Measurements from ENCODE around the gene GOLGA5. TPM values are rescaled to one million over a fixed set of nuclear protein-coding genes. Genes with fewer than 3 reads are reported as not detected.
A peak's percentile ranks its signal among the peaks of the same experiment; 100 is the strongest.

GOLGA5 gene
- total and polyA plus RNA-seq, 2 of the 8 experiments (the other 6 are each of a cell fraction or from before 2014, with no cell fraction given): 13.0 to 25.4 TPM

- Histone ChIP-seq H3K79me2 (ENCODE audit: control insufficient read depth in 1 of 2, insufficient read depth in 2 of 2, low read length in 2 of 2) (no peaks in the 10 kb centered on the region), H3K36me3 (ENCODE audit: control insufficient read depth in 2 of 4, insufficient read depth in 4 of 4, low read length in 3 of 4) (no peaks in the 10 kb centered on the region), H3K14ac (ENCODE audit: insufficient read length) (no peak overlapping the region), H3K9me3 (ENCODE audit: insufficient read depth in 2 of 2, low read depth in 1 of 2, low read length in 1 of 2) (no peaks in the 10 kb centered on the region), H3K56ac (replicated peaks; ENCODE audit: insufficient read length, low read depth, low read length) (no peak overlapping the region), H2AFZ (ENCODE audit: low read length) (no peak overlapping the region), H2BK20ac (ENCODE audit: low read length) (no peak overlapping the region), H2BK120ac (replicated peaks; ENCODE audit: low read depth, low read length) (peak overlapping the region; percentile 21), H4K8ac (ENCODE audit: extremely low read depth, insufficient read depth, low read length) (no peak overlapping the region), H3K27me3 (replicated peaks in 1 of 4; ENCODE audit: control insufficient read depth in 3 of 4, extremely low read depth in 1 of 4, insufficient read depth in 3 of 4, low read length in 3 of 4) (no peaks in the 10 kb centered on the region; a peak in 3 of 7 replicates), H2AK5ac (ENCODE audit: low read depth, low read length) (no peak overlapping the region), H3K4me3 (ENCODE audit: extremely low read depth in 1 of 4, insufficient read depth in 2 of 4, low read depth in 3 of 4, low read length in 4 of 4) (no peak overlapping the region), H3K79me1 (ENCODE audit: low read depth, low read length) (no peaks in the 10 kb centered on the region), H3K4me1 (replicated peaks in 1 of 4; ENCODE audit: control insufficient read depth in 3 of 4, insufficient read depth in 4 of 4, low read length in 3 of 4) (peaks cover 0 to 4% (median 3%) of the 10 kb centered on the region in 4 experiments; a peak in 5 of 7 replicates), H3K23ac (ENCODE audit: insufficient read length) (no peak overlapping the region), H3K23me2 (ENCODE audit: low read depth, low read length) (peaks cover 5% of the 10 kb centered on the region; the same call in 1 of the 2 replicates), H3K4me2 (ENCODE audit: insufficient read depth in 1 of 2, low read depth in 2 of 2, low read length in 2 of 2) (no peak overlapping the region), H4K91ac (replicated peaks; ENCODE audit: insufficient read length, low read length) (no peak overlapping the region), H3K18ac (ENCODE audit: extremely low read depth, low read length) (no peak overlapping the region), H2BK5ac (ENCODE audit: low read depth, low read length) (no peak overlapping the region), H3K9ac (replicated peaks in 1 of 4; ENCODE audit: extremely low read depth in 1 of 4, low read depth in 3 of 4, low read length in 3 of 4) (no peak overlapping the region), H4K5ac (ENCODE audit: insufficient read length, low read depth, low read length) (no peak overlapping the region), H4K20me1 (replicated peaks in 1 of 2; ENCODE audit: control insufficient read depth in 1 of 2, insufficient read depth in 2 of 2, low read length in 2 of 2) (no peaks in the 10 kb centered on the region), H2BK15ac (ENCODE audit: low read length) (no peak overlapping the region), H3K4ac (replicated peaks; ENCODE audit: insufficient read length, low read depth, low read length) (no peak overlapping the region), H3K27ac (ENCODE audit: low read depth, low read length) (no peak overlapping the region), H2BK12ac (ENCODE audit: low read depth, low read length) (no peak overlapping the region)
- 85% methylated on average over 8 of the region's 8 CpGs; no CpG with 5 or more reads in 1 of the 2 experiments for WGBS, 2 experiments (ENCODE audit: extremely low coverage in 1 of 2, insufficient coverage in 1 of 2, insufficient read length in 1 of 2, insufficient replicate concordance in 2 of 2, low coverage in 1 of 2, low lambda C conversion rate in 2 of 2, missing lambda C conversion rate in 1 of 2)
- no peak for FAIRE-seq
- TF ChIP-seq KDM1A (IDR thresholded peaks at IDR 0.05; ENCODE audit: borderline replicate concordance, low read length): 0 out of 2 replicates have a peak, but pooled peaks have one; percentile 62
- no peak for TF ChIP-seq SIRT6 (IDR thresholded peaks at IDR 0.05; ENCODE audit: low read length)
- no peak for TF ChIP-seq EZH2 (IDR thresholded peaks at IDR 0.05; ENCODE audit: low read depth, low read length, severe bottlenecking)
- no peak for TF ChIP-seq SP1 (IDR thresholded peaks at IDR 0.05; ENCODE audit: low read depth, low read length)
- DNase-seq (ENCODE audit: low read depth in 1 of 2, low spot score in 2 of 2): no peak
- ChIA-PET CTCF (ENCODE audit: partially characterized antibody) (interaction anchor here (1.0 to 1.1 kb wide), 3 partner anchors 19 to 48 kb away, joined by 3 read pairs; no protein-coding TSS in a partner anchor), POLR2A (ENCODE audit: partially characterized antibody) (interaction anchor here (0.9 kb wide), 1 partner anchor 38 kb away, joined by 4 read pairs; the partner anchor contains the start of gene CHGA)
These were observed 91.4 kb downstream of the GOLGA5 start for GRCh38 chr14:92885279-92886061.
